GM10266 (cell line): ENCODE results near the gene PLA1A.
A peak's percentile ranks its signal among the peaks of the same experiment; 100 is the strongest.
"Not testable (repeated sequence)": the region's sequence is repeated elsewhere in the genome, so short reads cannot be mapped to it uniquely, and the experiment has no call there.

Source experiments
- DNase-seq: peaks from one replicate; pipeline ENCODE4 v3.0.0; 2012; ENCODE audit errors: extremely low spot score
- CTCF ChIP-seq: IDR thresholded peaks from 2 replicates; pipeline ENCODE4 v1.5.1; 2012; ENCODE audit warnings: mild to moderate bottlenecking, low read depth; ENCODE audit not compliant: control insufficient read depth, insufficient read depth; ENCODE audit errors: missing control alignments

PLA1A gene

GRCh38 chr3:119673875-119674274, 76.2 kb downstream of the PLA1A start:
- no peak for TF ChIP-seq CTCF
- no peak for DNase-seq

GRCh38 chr3:119675188-119675874, 77.6 kb downstream of the PLA1A start:
- TF ChIP-seq CTCF = no peak
- DNase-seq = no peak

- TF ChIP-seq CTCF = no peak
- no peak for DNase-seq
Measured at GRCh38 chr3:119676020-119676419, 78.3 kb downstream of the PLA1A start.

- peak; percentile 94 for DNase-seq
- TF ChIP-seq CTCF = no peak
Measured at GRCh38 chr3:119676771-119677640, 79.3 kb downstream of the PLA1A start, which contains the start of gene COX17. COX17 (minus strand) TSS chr3:119677406; CDS start chr3:119677310, 96 bp downstream.

GRCh38 chr3:119677641-119677934, 79.9 kb downstream of the PLA1A start:
- DNase-seq = no peak
- TF ChIP-seq CTCF = no peak

- DNase-seq = not testable (repeated sequence)
Measured at GRCh38 chr3:119678209-119678608, 80.5 kb downstream of the PLA1A start.
